GM18909 (cell line): ENCODE results near the gene LIPN.
"Not testable (repeated sequence)": the region's sequence is repeated elsewhere in the genome, so short reads cannot be mapped to it uniquely, and the experiment has no call there.

ENCODE experiments used
- ATAC-seq: cut with Tn5 transposase; IDR thresholded peaks from one replicate; pipeline ENCODE4 v1.9.1; 2021; ENCODE audit warnings: mild to moderate bottlenecking; ENCODE audit not compliant: unreplicated experiment, poor library complexity

Gene LIPN

GRCh38 chr10:88759366-88760101 is at the start of gene LIPN:
Gene LIPN (plus strand): TSS chr10:88760020. CDS start chr10:88761406, 1,386 bp downstream.
- no peak for ATAC-seq

GRCh38 chr10:88715517-88715916 is 44.3 kb upstream of the LIPN start:
- no peak for ATAC-seq

- ATAC-seq = no peak
Measured at GRCh38 chr10:88721392-88721791, 38.4 kb upstream of the LIPN start.

- no peak for ATAC-seq
Measured at GRCh38 chr10:88725798-88726197, 34.0 kb upstream of the LIPN start.

GRCh38 chr10:88728107-88728763 is 31.6 kb upstream of the LIPN start:
- no peak for ATAC-seq

GRCh38 chr10:88730864-88731263 is 29.0 kb upstream of the LIPN start:
- no peak for ATAC-seq

GRCh38 chr10:88731296-88731695 is 28.5 kb upstream of the LIPN start:
- no peak for ATAC-seq

GRCh38 chr10:88733215-88733614 is 26.6 kb upstream of the LIPN start:
- ATAC-seq = no peak

GRCh38 chr10:88735661-88736060 is 24.2 kb upstream of the LIPN start:
- ATAC-seq = no peak

- not testable (repeated sequence) for ATAC-seq
Measured at GRCh38 chr10:88741921-88742320, 17.9 kb upstream of the LIPN start.

GRCh38 chr10:88742448-88742847 is 17.4 kb upstream of the LIPN start:
- ATAC-seq = no peak

- no peak for ATAC-seq
Measured at GRCh38 chr10:88744002-88744401, 15.8 kb upstream of the LIPN start.

- ATAC-seq = no peak
Measured at GRCh38 chr10:88745633-88746032, 14.2 kb upstream of the LIPN start.

GRCh38 chr10:88754287-88754686 is 5.5 kb upstream of the LIPN start:
- ATAC-seq = no peak

- peak; percentile 75 for ATAC-seq
Measured at GRCh38 chr10:88755753-88756152, 4.1 kb upstream of the LIPN start.

GRCh38 chr10:88756660-88757059 is 3.2 kb upstream of the LIPN start:
- ATAC-seq = no peak

- ATAC-seq = no peak
Measured at GRCh38 chr10:88762906-88763305, 3.1 kb downstream of the LIPN start.

- no peak for ATAC-seq
Measured at GRCh38 chr10:88763441-88763840, 3.6 kb downstream of the LIPN start.

GRCh38 chr10:88764110-88764509 is 4.3 kb downstream of the LIPN start:
- peak; percentile 46 for ATAC-seq

- ATAC-seq = no peak
Measured at GRCh38 chr10:88765816-88766215, 6.0 kb downstream of the LIPN start.

- ATAC-seq = no peak
Measured at GRCh38 chr10:88769384-88769783, 9.6 kb downstream of the LIPN start.

- no peak for ATAC-seq
Measured at GRCh38 chr10:88781206-88781605, 21.4 kb downstream of the LIPN start.
